ENCODE measurements around the gene SLC9A1.

DNA sequence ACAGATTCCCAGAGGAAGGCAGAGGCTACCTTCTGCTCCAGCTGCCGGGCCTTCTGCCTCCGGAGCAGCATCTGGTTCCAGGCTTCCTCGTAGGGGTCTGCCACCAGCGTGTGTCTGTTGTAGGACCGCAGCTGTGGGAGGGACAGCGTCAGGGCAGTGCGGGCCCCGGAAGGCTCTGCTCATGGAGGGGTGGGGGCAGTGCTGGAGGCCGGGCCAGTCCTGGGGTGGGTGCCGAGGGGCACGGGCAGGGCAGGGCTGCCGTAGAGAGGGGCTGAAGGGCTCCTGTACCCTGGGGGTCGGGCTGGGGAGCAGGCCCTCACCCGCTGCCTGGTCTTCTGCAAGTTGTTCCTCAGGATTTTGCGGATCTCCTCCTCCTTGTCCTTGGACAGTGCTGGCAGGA lies 53.2 kb downstream of the SLC9A1 start:
- TF ChIP-seq, protein P1, sequence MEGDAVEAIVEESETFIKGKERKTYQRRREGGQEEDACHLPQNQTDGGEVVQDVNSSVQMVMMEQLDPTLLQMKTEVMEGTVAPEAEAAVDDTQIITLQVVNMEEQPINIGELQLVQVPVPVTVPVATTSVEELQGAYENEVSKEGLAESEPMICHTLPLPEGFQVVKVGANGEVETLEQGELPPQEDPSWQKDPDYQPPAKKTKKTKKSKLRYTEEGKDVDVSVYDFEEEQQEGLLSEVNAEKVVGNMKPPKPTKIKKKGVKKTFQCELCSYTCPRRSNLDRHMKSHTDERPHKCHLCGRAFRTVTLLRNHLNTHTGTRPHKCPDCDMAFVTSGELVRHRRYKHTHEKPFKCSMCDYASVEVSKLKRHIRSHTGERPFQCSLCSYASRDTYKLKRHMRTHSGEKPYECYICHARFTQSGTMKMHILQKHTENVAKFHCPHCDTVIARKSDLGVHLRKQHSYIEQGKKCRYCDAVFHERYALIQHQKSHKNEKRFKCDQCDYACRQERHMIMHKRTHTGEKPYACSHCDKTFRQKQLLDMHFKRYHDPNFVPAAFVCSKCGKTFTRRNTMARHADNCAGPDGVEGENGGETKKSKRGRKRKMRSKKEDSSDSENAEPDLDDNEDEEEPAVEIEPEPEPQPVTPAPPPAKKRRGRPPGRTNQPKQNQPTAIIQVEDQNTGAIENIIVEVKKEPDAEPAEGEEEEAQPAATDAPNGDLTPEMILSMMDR (IDR thresholded peaks at IDR 0.05; ENCODE audit: control extremely low read depth in 1 of 3, insufficient read depth in 1 of 3, low read depth in 1 of 3, low read length in 3 of 3), result no peak
- no peak for TF ChIP-seq SP1 (IDR thresholded peaks at IDR 0.05; ENCODE audit: low read depth, low read length)
- no peak for TF ChIP-seq POLR2AphosphoS5 (IDR thresholded peaks at IDR 0.05; ENCODE audit: low read depth, low read length)
- no peak for TF ChIP-seq CEBPB (IDR thresholded peaks at IDR 0.05; ENCODE audit: low read depth, low read length)
- no peak for TF ChIP-seq YY1 (IDR thresholded peaks at IDR 0.05; ENCODE audit: low read depth, low read length)

Measured in H1 (cell line).